ENCODE measurements around the gene PHF20. TPM values are rescaled to one million over a fixed set of nuclear protein-coding genes. Genes with fewer than 3 reads are reported as not detected.
"Not testable (repeated sequence)": the region's sequence is repeated elsewhere in the genome, so short reads cannot be mapped to it uniquely, and the experiment has no call there.

PHF20 gene
- total and polyA plus RNA-seq, 2 of the 8 experiments (the other 6 are each of a cell fraction or from before 2014, with no cell fraction given): 25.6 to 70.1 TPM

GRCh38 chr20:35952080-35952479 is 180.3 kb downstream of the PHF20 start:
- H2AFZ ChIP-seq (ENCODE audit: low read length); H3K18ac ChIP-seq (ENCODE audit: extremely low read depth, low read length); H4K20me1 ChIP-seq (replicated peaks in 1 of 2; ENCODE audit: control insufficient read depth in 1 of 2, insufficient read depth in 2 of 2, low read length in 2 of 2); H3K56ac ChIP-seq (replicated peaks; ENCODE audit: insufficient read length, low read depth, low read length); H3K79me1 ChIP-seq (ENCODE audit: low read depth, low read length); H3K23ac ChIP-seq (ENCODE audit: insufficient read length); DNase-seq (ENCODE audit: low read depth in 1 of 2, low spot score in 2 of 2); H2BK15ac ChIP-seq (ENCODE audit: low read length); H2BK20ac ChIP-seq (ENCODE audit: low read length); H3K9ac ChIP-seq (replicated peaks in 1 of 4; ENCODE audit: extremely low read depth in 1 of 4, low read depth in 3 of 4, low read length in 3 of 4); H4K8ac ChIP-seq (ENCODE audit: extremely low read depth, insufficient read depth, low read length); H3K9me3 ChIP-seq (ENCODE audit: insufficient read depth in 2 of 2, low read depth in 1 of 2, low read length in 1 of 2); H3K4ac ChIP-seq (replicated peaks; ENCODE audit: insufficient read length, low read depth, low read length); H4K91ac ChIP-seq (replicated peaks; ENCODE audit: insufficient read length, low read length); H3K14ac ChIP-seq (ENCODE audit: insufficient read length); H2AK5ac ChIP-seq (ENCODE audit: low read depth, low read length); H2BK12ac ChIP-seq (ENCODE audit: low read depth, low read length); FAIRE-seq; H2BK5ac ChIP-seq (ENCODE audit: low read depth, low read length); H3K27me3 ChIP-seq (replicated peaks in 1 of 4; ENCODE audit: control insufficient read depth in 3 of 4, extremely low read depth in 1 of 4, insufficient read depth in 3 of 4, low read length in 3 of 4); H4K5ac ChIP-seq (ENCODE audit: insufficient read length, low read depth, low read length); H3K27ac ChIP-seq (ENCODE audit: low read depth, low read length); H3K4me1 ChIP-seq (replicated peaks in 1 of 4; ENCODE audit: control insufficient read depth in 3 of 4, insufficient read depth in 4 of 4, low read length in 3 of 4); H2BK120ac ChIP-seq (replicated peaks; ENCODE audit: low read depth, low read length); H3K4me3 ChIP-seq (ENCODE audit: extremely low read depth in 1 of 4, insufficient read depth in 2 of 4, low read depth in 3 of 4, low read length in 4 of 4); H3K23me2 ChIP-seq (ENCODE audit: low read depth, low read length): not testable (repeated sequence)
- Histone ChIP-seq H3K79me2 (ENCODE audit: control insufficient read depth in 1 of 2, insufficient read depth in 2 of 2, low read length in 2 of 2) (peaks cover 5 to 19% of the 10 kb centered on the region in 2 experiments; a peak in 2 of 4 replicates), H3K4me2 (ENCODE audit: insufficient read depth in 1 of 2, low read depth in 2 of 2, low read length in 2 of 2) (peak overlapping the region; percentile 74 to 95; a peak in 2 of 4 replicates), H3K36me3 (ENCODE audit: control insufficient read depth in 2 of 4, insufficient read depth in 4 of 4, low read length in 3 of 4) (peaks cover 0 to 11% (median 3%) of the 10 kb centered on the region in 4 experiments; a peak in 3 of 8 replicates)
- WGBS, 2 experiments (ENCODE audit: extremely low coverage in 1 of 2, insufficient coverage in 1 of 2, insufficient read length in 1 of 2, insufficient replicate concordance in 2 of 2, low coverage in 1 of 2, low lambda C conversion rate in 2 of 2, missing lambda C conversion rate in 1 of 2): 92% methylated on average over 14 of the region's 14 CpGs; no CpG with 5 or more reads in 1 of the 2 experiments
- CTCF ChIA-PET (ENCODE audit: partially characterized antibody): interaction anchor here (0.7 to 2.8 kb wide), 2 partner anchors 10 to 336 kb away, joined by 3 to 26 read pairs; no protein-coding TSS in a partner anchor
- POLR2A ChIA-PET (ENCODE audit: partially characterized antibody): interaction anchor here (0.7 to 3.9 kb wide), 3 partner anchors 13 to 209 kb away, joined by 5 to 30 read pairs (median 12); partner anchors contain the start of gene RBM39
